GM23248 (cell line): ENCODE data around the gene ANKMY2.

Experiments
- EZH2 ChIP-seq: fragments of 200-600 bp; sonication (generic); IDR thresholded peaks from 2 replicates; pipeline ENCODE4 v1.6.1; 2018; ENCODE audit warnings: antibody characterized with exemption, mild to moderate bottlenecking; ENCODE audit not compliant: insufficient read depth, poor library complexity, severe bottlenecking
- EZH2phosphoT487 ChIP-seq: fragments of 200-600 bp; sonication (generic); IDR thresholded peaks from 2 replicates; pipeline ENCODE4 v1.6.1; 2018; ENCODE audit warnings: antibody characterized with exemption, moderate library complexity, mild to moderate bottlenecking, low read depth; ENCODE audit not compliant: insufficient read depth

- TF ChIP-seq EZH2, result no peak
- no peak for TF ChIP-seq EZH2phosphoT487
Observed at GRCh38 chr7:16564023-16564380, 81.6 kb downstream of the ANKMY2 start.
